ENCODE results near the gene GC.

GRCh38 chr4:71832049-71832448 lies 48.2 kb upstream of the GC start:
- no peak for TF ChIP-seq CTCF (IDR thresholded peaks at IDR 0.05)
- no peak for TF ChIP-seq ZFX (IDR thresholded peaks at IDR 0.05; ENCODE audit: borderline replicate concordance)
